Mesodermal cell (in vitro differentiated cells): ENCODE data around the gene HAUS3.
"Not testable (repeated sequence)": the region's sequence is repeated elsewhere in the genome, so short reads cannot be mapped to it uniquely, and the experiment has no call there.

Experiments
- H3K27ac ChIP-seq: 2 replicates; pipeline ENCODE4 v1.7.0; 2013; ENCODE audit warnings: mild to moderate bottlenecking, low read depth, low read length, moderate library complexity; ENCODE audit not compliant: severe bottlenecking
- H3K36me3 ChIP-seq: 2 replicates; pipeline ENCODE4 v1.7.1; 2013; ENCODE audit warnings: mild to moderate bottlenecking, low read length, moderate library complexity; ENCODE audit not compliant: control insufficient read depth, insufficient read depth
- H3K4me1 ChIP-seq: one replicate; pipeline ENCODE4 v1.7.1; 2013; ENCODE audit warnings: mild to moderate bottlenecking, low read length; ENCODE audit not compliant: insufficient read depth, control insufficient read depth, poor library complexity, severe bottlenecking
- H3K4me3 ChIP-seq: 2 replicates; pipeline ENCODE4 v1.7.0; 2013; ENCODE audit warnings: low read length, control low read depth, mild to moderate bottlenecking; ENCODE audit not compliant: insufficient read depth, poor library complexity, severe bottlenecking; ENCODE audit errors: extremely low read depth
- H3K9me3 ChIP-seq: 2 replicates; pipeline ENCODE4 v1.7.1; 2013; ENCODE audit warnings: mild to moderate bottlenecking, low read length, moderate library complexity; ENCODE audit not compliant: control insufficient read depth
- WGBS, 2 experiments: methylation state at CpG; one replicate each; pipeline ENCODE4 v1.1.5; 2013; ENCODE audit warnings: missing lambda C conversion rate in 2 of 2; ENCODE audit not compliant: insufficient coverage in 2 of 2; 5-methylcytosine and 5-hydroxymethylcytosine counted together

HAUS3 gene

GRCh38 chr4:2231082-2231481 is 10.8 kb downstream of the HAUS3 start:
- Histone ChIP-seq H3K9me3 (no peaks in the 10 kb centered on the region), H3K36me3 (peaks cover 46% of the 10 kb centered on the region), H3K27ac (no peak overlapping the region), H3K4me3 (no peak overlapping the region), H3K4me1 (no peaks in the 10 kb centered on the region)
- WGBS, 2 experiments = 73 to 96% methylated on average over 4 to 5 of the region's 6 CpGs

GRCh38 chr4:2226261-2226660 is 15.7 kb downstream of the HAUS3 start:
- Histone ChIP-seq H3K27ac (no peak overlapping the region), H3K4me3 (no peak overlapping the region), H3K9me3 (no peaks in the 10 kb centered on the region), H3K4me1 (peaks cover 4% of the 10 kb centered on the region), H3K36me3 (peaks cover 35% of the 10 kb centered on the region)
- 97 to 100% methylated on average over 2 of the region's 2 CpGs for WGBS, 2 experiments

- WGBS, 2 experiments = no CpG with 5 or more reads among the region's 2 CpGs
- peaks cover 16% of the 10 kb centered on the region for H3K4me1 ChIP-seq
- no peak overlapping the region for H3K27ac ChIP-seq
- no peak overlapping the region for H3K4me3 ChIP-seq
- H3K36me3 ChIP-seq = peaks cover 22% of the 10 kb centered on the region
- no peaks in the 10 kb centered on the region for H3K9me3 ChIP-seq
Observed at GRCh38 chr4:2222838-2223237, 19.1 kb downstream of the HAUS3 start.

GRCh38 chr4:2221378-2221777 is 20.5 kb downstream of the HAUS3 start:
- H3K4me1 ChIP-seq = peaks cover 16% of the 10 kb centered on the region
- 48 to 66% methylated on average over 4 of the region's 4 CpGs for WGBS, 2 experiments
- not testable (repeated sequence) for H3K27ac ChIP-seq, H3K9me3 ChIP-seq, H3K4me3 ChIP-seq
- H3K36me3 ChIP-seq = peaks cover 12% of the 10 kb centered on the region

DNA sequence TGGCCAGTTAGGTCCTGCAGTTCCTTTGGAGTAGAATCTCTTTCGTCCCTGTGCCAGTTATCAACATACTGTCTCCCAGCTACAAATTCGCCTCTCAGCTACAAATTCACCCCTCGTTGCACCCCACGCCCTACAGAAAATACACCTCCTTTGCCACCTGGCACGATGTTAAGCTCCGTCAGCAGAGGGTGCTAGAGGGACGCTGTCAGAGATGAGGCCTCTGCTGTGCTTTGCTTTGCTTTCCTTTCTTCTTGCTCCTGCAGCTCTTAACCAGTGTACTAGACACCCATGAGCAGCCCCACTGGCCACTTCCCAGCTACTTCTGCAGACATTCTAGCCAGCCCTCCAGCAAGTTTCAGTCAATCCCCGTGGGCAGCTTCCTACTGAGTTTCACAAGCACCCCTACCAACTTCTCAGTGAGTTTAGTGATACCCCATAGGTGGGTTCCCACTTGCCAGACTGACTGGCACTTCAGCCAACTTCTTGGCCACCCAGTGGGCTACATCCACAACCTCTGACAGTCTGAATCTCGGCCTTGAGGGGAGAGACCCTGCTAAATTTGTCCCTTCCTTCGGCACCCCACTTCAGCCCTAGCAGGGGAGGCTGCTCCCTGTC is 21.8 kb downstream of the HAUS3 start:
- Histone ChIP-seq H3K9me3 (no peaks in the 10 kb centered on the region), H3K4me3 (no peak overlapping the region), H3K36me3 (peaks cover 12% of the 10 kb centered on the region), H3K27ac (no peak overlapping the region), H3K4me1 (peaks cover 16% of the 10 kb centered on the region)
- WGBS, 2 experiments = 11 to 20% methylated on average over 9 of the region's 10 CpGs

DNA sequence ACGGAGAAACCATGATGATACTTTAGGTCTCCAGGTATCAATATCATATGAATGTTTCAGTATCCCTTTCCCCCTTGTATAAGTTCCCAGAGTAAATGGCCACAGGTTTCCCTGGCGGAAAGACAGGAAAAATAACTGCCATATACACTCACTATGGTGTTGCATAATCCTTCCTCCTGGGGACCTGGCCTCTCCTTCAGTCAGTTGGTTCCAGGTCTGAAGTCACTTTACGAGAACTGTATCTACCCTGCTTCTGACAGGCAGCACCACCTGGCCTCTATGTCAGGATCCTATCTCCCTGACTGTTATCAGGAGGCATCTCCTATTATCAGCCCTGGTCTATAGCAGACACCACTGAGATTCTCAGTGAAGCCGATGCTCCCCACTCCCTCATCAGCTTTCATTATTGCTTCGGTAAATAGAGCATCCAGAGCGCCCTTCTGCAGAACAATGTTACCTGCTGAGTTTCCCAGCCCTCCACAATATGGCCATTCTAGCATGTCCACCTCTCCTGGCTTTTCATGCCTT is 22.6 kb downstream of the HAUS3 start:
- H3K9me3 ChIP-seq = no peaks in the 10 kb centered on the region

GRCh38 chr4:2218436-2218835 is 23.5 kb downstream of the HAUS3 start:
- Histone ChIP-seq H3K36me3 (peaks cover 12% of the 10 kb centered on the region), H3K4me1 (peaks cover 16% of the 10 kb centered on the region), H3K4me3 (no peak overlapping the region), H3K9me3 (no peaks in the 10 kb centered on the region), H3K27ac (no peak overlapping the region)
- WGBS, 2 experiments = 100% methylated on average over 1 of the region's 1 CpG; no CpG with 5 or more reads in 1 of the 2 experiments

More for the DNA sequence above, 22.6 kb downstream of the HAUS3 start:
- Histone ChIP-seq H3K36me3 (peaks cover 12% of the 10 kb centered on the region), H3K27ac (no peak overlapping the region), H3K4me3 (no peak overlapping the region), H3K4me1 (peaks cover 16% of the 10 kb centered on the region)
- WGBS, 2 experiments = 96% methylated on average over 6 of the region's 6 CpGs

DNA sequence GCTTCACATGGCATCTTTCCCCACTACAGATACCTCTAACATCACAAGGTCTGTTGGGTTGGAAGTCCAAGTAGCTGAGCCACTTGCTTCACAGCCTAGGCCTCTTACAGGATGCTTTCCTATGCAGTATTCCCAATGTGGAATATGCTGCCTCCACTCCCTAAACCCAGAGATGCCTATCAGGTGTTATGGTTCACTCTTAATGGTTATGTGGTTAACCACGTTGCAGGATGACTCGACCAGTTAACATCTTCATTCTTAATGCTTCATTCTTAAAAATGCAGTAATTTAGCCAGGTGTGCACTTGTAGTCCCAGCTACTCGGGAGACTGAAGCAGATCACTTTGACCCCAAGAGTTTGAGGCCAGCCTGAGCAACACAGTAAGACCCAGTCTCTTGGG is 24.2 kb downstream of the HAUS3 start:
- WGBS, 2 experiments = 88 to 90% methylated on average over 2 to 3 of the region's 3 CpGs

DNA sequence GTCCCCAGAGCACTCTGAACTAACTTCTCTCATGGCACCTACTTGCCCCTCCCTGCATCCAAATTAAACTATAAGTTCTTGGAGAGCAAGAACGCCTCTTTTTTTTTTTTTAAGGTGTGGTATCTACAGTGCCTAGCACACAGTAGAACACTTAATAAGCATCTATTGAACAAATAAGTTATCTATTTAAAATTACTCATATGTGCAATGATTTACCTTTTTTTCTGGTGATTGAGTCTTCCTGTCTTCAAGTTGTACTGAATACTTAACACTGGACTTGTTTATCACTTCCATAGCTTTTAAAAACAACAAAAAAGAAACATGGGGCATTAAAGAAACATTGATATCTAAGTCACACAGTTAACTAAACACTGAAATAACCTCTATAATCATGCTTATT is 29.1 kb downstream of the HAUS3 start:
- H3K36me3 ChIP-seq = no peaks in the 10 kb centered on the region
- H3K4me1 ChIP-seq = no peaks in the 10 kb centered on the region
- no peaks in the 10 kb centered on the region for H3K9me3 ChIP-seq
- no peak overlapping the region for H3K4me3 ChIP-seq
- no peak overlapping the region for H3K27ac ChIP-seq
- WGBS, 2 experiments = no CpG with 5 or more reads among the region's 1 CpG

More for the DNA sequence above, 24.2 kb downstream of the HAUS3 start:
- Histone ChIP-seq H3K4me1 (peaks cover 16% of the 10 kb centered on the region), H3K27ac (no peak overlapping the region), H3K36me3 (peaks cover 6% of the 10 kb centered on the region), H3K4me3 (no peak overlapping the region), H3K9me3 (no peaks in the 10 kb centered on the region)

DNA sequence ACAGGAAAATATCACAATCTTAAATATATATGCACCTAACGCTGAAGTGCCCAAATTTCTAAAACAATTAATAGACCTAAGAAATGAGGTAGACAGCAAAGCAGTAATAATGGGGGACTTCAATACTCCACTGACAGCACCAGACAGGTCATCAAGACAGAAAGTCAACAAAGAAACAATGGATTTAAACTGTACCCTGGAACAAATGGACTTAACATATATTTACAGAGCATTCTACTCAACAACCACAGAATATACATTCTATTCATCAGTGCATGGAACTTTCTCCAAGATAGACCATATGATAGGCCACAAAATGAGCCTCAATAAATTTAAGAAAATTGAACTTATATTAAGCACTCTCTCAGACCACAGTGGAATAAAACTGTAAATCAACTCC is 39.1 kb downstream of the HAUS3 start:
- H3K4me3 ChIP-seq, H3K4me1 ChIP-seq, H3K9me3 ChIP-seq, H3K36me3 ChIP-seq, H3K27ac ChIP-seq: not testable (repeated sequence)
- WGBS, 2 experiments = no CpG with 5 or more reads among the region's 1 CpG

- Histone ChIP-seq H3K4me1 (no peaks in the 10 kb centered on the region), H3K9me3 (no peaks in the 10 kb centered on the region), H3K27ac (no peak overlapping the region), H3K36me3 (no peaks in the 10 kb centered on the region), H3K4me3 (no peak overlapping the region)
- 80% methylated on average over 2 of the region's 4 CpGs; no CpG with 5 or more reads in 1 of the 2 experiments for WGBS, 2 experiments
Observed at GRCh38 chr4:2194496-2194895, 47.4 kb downstream of the HAUS3 start.
